Lower lobe of right lung (tissue), 2 donors: Measurements from ENCODE around the gene MMP1. TPM values are rescaled to one million over a fixed set of nuclear protein-coding genes. Genes with fewer than 3 reads are reported as not detected.

ENCODE experiments used
- ATAC-seq, 2 donors: fragments of 200-7000 bp; cut with Tn5 transposase; one replicate each; pipeline ENCODE4 v1.9.1; 2020 to 2022; ENCODE audit warnings: mild to moderate bottlenecking in 2 of 2, moderate library complexity in 2 of 2
- DNase-seq: peaks from one replicate; pipeline ENCODE4 v3.0.0-alpha.2; 2020
- H3K27ac ChIP-seq: fragments of 200-600 bp; one replicate; pipeline ENCODE4 v1.8.0; 2022
- H3K27me3 ChIP-seq: fragments of 200-600 bp; one replicate; pipeline ENCODE4 v1.8.0; 2022; ENCODE audit warnings: low read depth
- H3K36me3 ChIP-seq: fragments of 200-600 bp; one replicate; pipeline ENCODE4 v1.8.0; 2022; ENCODE audit warnings: mild to moderate bottlenecking
- H3K4me1 ChIP-seq: fragments of 200-600 bp; one replicate; pipeline ENCODE4 v1.8.0; 2022
- H3K4me3 ChIP-seq: fragments of 200-600 bp; one replicate; pipeline ENCODE4 v1.8.0; 2022; ENCODE audit warnings: mild to moderate bottlenecking
- H3K9me3 ChIP-seq: fragments of 200-600 bp; one replicate; pipeline ENCODE4 v1.8.0; 2022
- CTCF ChIP-seq: fragments of 200-600 bp; IDR thresholded peaks from one replicate; pipeline ENCODE4 v1.8.0; 2022; ENCODE audit warnings: antibody characterized with exemption, mild to moderate bottlenecking
- intact Hi-C: fragments of 100-400 bp; cut with DNase I; formaldehyde crosslinking; loops from one replicate; pipeline ENCODE4 v1.11.0; 2022
- total RNA-seq: library from RNA; stranded (reverse); fragmentation: NEBNext Ultra II Directional; extraction: Animal tissue kit (Norgen Biotek cat#: 25700); gene quantifications from one replicate; pipeline ENCODE4 v1.2.1, GENCODE V29; 2021
- donor health status: DM: no; HTN: yes; CAD: no; lungs with severe emphysema.

The MMP1 gene
- total RNA-seq, 1 donor from 2014 or later, result 0.97 TPM

- no peak for ATAC-seq
- intact Hi-C loops, result no loop called here
Observed at GRCh38 chr11:102773386-102773785, 24.6 kb downstream of the MMP1 start.

DNA sequence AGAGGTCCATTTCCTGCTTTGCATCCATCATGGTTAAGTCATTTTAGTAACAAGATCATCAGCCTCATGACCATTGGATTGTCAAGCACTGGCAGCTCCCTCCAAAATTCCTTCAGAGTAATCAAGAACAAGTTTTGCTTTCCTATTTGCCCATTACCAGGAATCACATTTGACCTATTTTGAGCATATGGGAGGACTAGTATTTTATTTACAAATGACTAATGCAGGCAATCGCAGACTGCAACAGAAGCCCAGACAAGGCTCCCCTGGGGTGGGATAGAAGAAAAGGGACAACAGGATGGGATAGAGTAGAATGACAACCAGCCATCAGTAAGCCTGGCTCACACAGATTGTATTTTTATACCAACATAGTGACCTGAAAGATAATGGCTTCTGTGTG lies 26.6 kb downstream of the MMP1 start:
- ATAC-seq (no peak), DNase-seq (no peak)
- TF ChIP-seq CTCF, result no peak
- Histone ChIP-seq H3K27me3 (peaks cover 5% of the 10 kb centered on the region), H3K4me3 (no peak overlapping the region), H3K4me1 (no peaks in the 10 kb centered on the region), H3K27ac (no peak overlapping the region), H3K9me3 (no peaks in the 10 kb centered on the region), H3K36me3 (no peaks in the 10 kb centered on the region)
- intact Hi-C loops, result no loop called here

More at GRCh38 chr11:102773386-102773785, 24.6 kb downstream of the MMP1 start:
- no peak overlapping the region for H3K27ac ChIP-seq
- H3K4me1 ChIP-seq, result no peaks in the 10 kb centered on the region
- DNase-seq, result no peak
- no peaks in the 10 kb centered on the region for H3K9me3 ChIP-seq
- TF ChIP-seq CTCF, result no peak
- no peaks in the 10 kb centered on the region for H3K36me3 ChIP-seq
- no peak overlapping the region for H3K4me3 ChIP-seq
- H3K27me3 ChIP-seq, result no peaks in the 10 kb centered on the region

GRCh38 chr11:102770191-102770590 lies 27.8 kb downstream of the MMP1 start:
- ATAC-seq, result no peak
- intact Hi-C loops, result no loop called here
- no peaks in the 10 kb centered on the region for H3K9me3 ChIP-seq
- no peak for TF ChIP-seq CTCF
- no peaks in the 10 kb centered on the region for H3K36me3 ChIP-seq
- no peak for DNase-seq
- no peak overlapping the region for H3K4me3 ChIP-seq
- no peaks in the 10 kb centered on the region for H3K4me1 ChIP-seq
- H3K27ac ChIP-seq, result no peak overlapping the region
- H3K27me3 ChIP-seq, result peaks cover 5% of the 10 kb centered on the region

DNA sequence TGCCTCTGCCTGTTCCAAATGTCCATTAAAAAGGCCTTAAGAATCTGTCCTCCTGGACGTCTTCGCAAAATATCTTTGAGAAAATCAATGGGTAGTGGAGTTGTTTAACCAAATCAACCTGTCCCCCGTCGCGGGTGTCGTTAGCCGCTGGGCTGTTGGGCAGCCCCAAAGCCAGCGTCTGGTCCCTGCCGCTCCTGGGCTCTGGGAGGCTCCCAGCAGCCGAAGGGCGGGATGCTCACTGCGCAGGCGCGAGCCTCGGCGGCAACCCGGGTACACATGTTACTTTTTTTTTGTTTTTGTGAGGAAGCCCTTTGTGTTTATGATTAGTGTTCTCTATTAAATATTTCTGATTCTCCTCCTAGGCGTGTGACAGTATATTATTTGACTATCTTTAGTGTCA lies 30.2 kb downstream of the MMP1 start:
- intact Hi-C loops, result no loop called here
- H3K36me3 ChIP-seq, result no peaks in the 10 kb centered on the region
- H3K27ac ChIP-seq, result no peak overlapping the region
- no peaks in the 10 kb centered on the region for H3K4me1 ChIP-seq
- ATAC-seq (no peak), DNase-seq (no peak)
- TF ChIP-seq CTCF, result no peak
- no peaks in the 10 kb centered on the region for H3K9me3 ChIP-seq
- H3K4me3 ChIP-seq, result no peak overlapping the region
- H3K27me3 ChIP-seq, result peaks cover 5% of the 10 kb centered on the region

DNA sequence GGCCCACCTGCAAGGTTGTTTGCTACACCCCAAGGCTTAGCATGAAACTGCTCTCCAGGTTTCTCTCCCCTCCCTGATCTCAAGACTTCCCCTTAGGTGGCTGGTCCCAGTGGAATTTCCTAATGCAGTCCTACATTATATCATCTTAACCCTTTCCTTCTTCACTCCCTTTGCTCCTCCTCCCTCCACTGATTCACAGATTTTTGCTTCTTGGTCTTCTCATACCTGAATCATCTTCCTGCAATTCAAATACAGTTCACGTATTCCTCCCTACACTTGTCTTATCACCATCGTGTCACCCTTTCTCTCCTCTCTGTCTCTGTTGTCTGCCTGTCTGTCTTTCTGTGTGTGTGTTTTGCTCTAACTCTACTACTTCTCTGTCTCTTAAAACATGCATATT lies 34.5 kb downstream of the MMP1 start:
- intact Hi-C loops, result no loop called here
- peaks cover 5% of the 10 kb centered on the region for H3K27me3 ChIP-seq
- no peak overlapping the region for H3K27ac ChIP-seq
- no peaks in the 10 kb centered on the region for H3K9me3 ChIP-seq
- TF ChIP-seq CTCF, result no peak
- H3K36me3 ChIP-seq, result no peaks in the 10 kb centered on the region
- no peak for ATAC-seq
- H3K4me1 ChIP-seq, result no peaks in the 10 kb centered on the region
- no peak overlapping the region for H3K4me3 ChIP-seq
- DNase-seq, result no peak

GRCh38 chr11:102762361-102762767 lies 35.6 kb downstream of the MMP1 start:
- Histone ChIP-seq H3K9me3 (no peaks in the 10 kb centered on the region), H3K36me3 (no peaks in the 10 kb centered on the region), H3K27me3 (no peaks in the 10 kb centered on the region), H3K4me3 (no peak overlapping the region), H3K4me1 (no peaks in the 10 kb centered on the region), H3K27ac (no peak overlapping the region)
- intact Hi-C loops, result no loop called here
- TF ChIP-seq CTCF, result no peak
- no peak for DNase-seq
- peak in 1 of 2 donors; percentile 21 for ATAC-seq
